Measurements from ENCODE around the gene KCNJ18.
"Not testable (repeated sequence)": the region's sequence is repeated elsewhere in the genome, so short reads cannot be mapped to it uniquely, and the experiment has no call there.

The KCNJ18 gene
- 0 reads per million in 3 donors for total RNA-seq

DNA sequence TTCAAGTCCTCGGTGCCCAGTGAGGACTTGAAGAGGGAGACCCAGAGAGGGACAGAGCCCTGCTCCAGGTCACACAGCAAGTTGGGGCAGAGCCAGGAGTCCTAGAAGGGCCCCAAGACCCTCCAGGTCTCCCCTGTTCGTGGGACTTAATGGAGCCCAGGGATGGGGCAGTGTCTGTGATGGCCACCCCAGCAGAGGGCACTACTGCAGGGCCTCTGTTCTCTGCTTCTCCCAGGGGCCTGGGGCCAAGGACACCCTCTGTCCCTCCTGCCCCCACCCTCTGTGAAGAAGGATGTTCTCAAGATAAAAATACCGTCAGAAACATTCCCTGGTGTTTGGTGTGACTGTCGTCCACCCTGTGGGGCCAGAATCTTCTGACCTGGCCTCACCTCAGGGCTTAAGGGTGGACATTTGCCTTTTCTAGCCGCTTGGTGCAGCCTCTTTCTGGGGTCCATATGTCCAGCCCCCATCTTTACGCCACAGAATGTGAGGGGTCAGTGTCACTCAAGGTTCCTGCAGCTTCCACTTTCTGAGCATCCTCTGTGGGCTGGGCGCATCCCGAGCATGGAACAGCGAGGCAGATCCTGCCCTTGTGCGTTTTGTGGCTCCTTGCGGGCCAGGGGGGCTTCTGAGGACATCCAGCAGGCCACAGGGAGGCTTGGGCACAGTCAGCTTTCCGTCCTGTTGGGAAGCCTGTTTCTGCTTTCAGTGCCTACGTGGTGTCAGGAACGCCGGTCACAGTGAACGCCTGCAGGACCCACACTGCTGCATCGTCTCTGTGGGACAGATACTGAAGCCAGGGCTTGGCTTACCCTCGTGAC is at the start of gene KCNJ18:
KCNJ18 (plus strand) TSS at position 641 of the 821 bp plus-strand sequence. CDS start 10,264 bp downstream, outside the sequence.
- not testable (repeated sequence) for DNase-seq; H3K27me3 ChIP-seq (replicated peaks; ENCODE audit: control insufficient read depth, insufficient read depth, low read length, poor library complexity, severe bottlenecking); H3K36me3 ChIP-seq (ENCODE audit: control insufficient read depth, insufficient read depth, low read length); H3K4me1 ChIP-seq (ENCODE audit: control insufficient read depth, insufficient read depth, low read length, poor library complexity, severe bottlenecking); H3K4me3 ChIP-seq (ENCODE audit: insufficient read depth, low read depth, low read length, poor library complexity, severe bottlenecking); H3K27ac ChIP-seq (ENCODE audit: insufficient read depth, low read length, poor library complexity, severe bottlenecking); H3K9me3 ChIP-seq (ENCODE audit: control insufficient read depth, low read length)

DNA sequence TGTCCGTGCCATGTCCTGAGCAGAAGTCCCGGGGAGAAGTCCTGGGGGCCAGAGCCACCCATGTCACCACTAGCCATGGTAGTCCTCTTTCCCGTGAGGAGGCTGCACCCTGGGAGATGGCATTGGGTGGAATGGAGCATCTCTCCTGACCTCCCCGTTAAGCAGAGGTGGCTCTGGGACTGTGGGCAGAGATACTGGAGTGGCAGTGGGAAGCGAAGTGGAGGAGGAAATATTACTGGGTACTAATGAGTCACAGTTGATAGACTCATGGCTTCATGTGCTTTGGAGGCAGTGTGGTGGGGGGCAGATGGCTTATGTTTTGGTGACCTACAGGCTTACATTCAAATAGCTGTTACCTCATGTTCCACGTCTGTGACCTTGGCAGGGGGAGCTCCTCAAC is 44.2 kb upstream of the KCNJ18 start:
- not testable (repeated sequence) for DNase-seq; H3K9me3 ChIP-seq (ENCODE audit: control insufficient read depth, low read length); H3K36me3 ChIP-seq (ENCODE audit: control insufficient read depth, insufficient read depth, low read length); H3K4me3 ChIP-seq (ENCODE audit: insufficient read depth, low read depth, low read length, poor library complexity, severe bottlenecking); H3K27ac ChIP-seq (ENCODE audit: insufficient read depth, low read length, poor library complexity, severe bottlenecking); H3K4me1 ChIP-seq (ENCODE audit: control insufficient read depth, insufficient read depth, low read length, poor library complexity, severe bottlenecking); H3K27me3 ChIP-seq (replicated peaks; ENCODE audit: control insufficient read depth, insufficient read depth, low read length, poor library complexity, severe bottlenecking)

DNA sequence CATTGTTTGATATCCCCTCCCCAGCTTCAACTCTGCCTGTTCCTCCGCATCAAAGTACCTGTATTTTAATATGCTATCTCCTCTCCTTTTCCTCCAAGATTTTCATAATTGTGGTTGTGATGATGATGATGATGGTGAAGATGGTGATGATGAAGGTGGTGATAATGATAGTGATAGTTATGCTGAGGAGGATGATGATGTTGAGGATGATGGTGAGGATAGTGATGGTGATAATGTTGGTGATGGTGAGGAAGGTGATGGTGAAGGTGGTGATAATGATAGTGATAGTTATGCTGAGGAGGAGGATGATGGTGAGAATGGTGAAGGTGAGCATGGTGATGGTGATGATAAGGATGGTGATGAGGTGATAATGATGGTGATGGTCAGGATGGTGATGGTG is 42.3 kb upstream of the KCNJ18 start:
- not testable (repeated sequence) for H3K4me1 ChIP-seq (ENCODE audit: control insufficient read depth, insufficient read depth, low read length, poor library complexity, severe bottlenecking); DNase-seq; H3K9me3 ChIP-seq (ENCODE audit: control insufficient read depth, low read length); H3K27me3 ChIP-seq (replicated peaks; ENCODE audit: control insufficient read depth, insufficient read depth, low read length, poor library complexity, severe bottlenecking); H3K36me3 ChIP-seq (ENCODE audit: control insufficient read depth, insufficient read depth, low read length); H3K27ac ChIP-seq (ENCODE audit: insufficient read depth, low read length, poor library complexity, severe bottlenecking); H3K4me3 ChIP-seq (ENCODE audit: insufficient read depth, low read depth, low read length, poor library complexity, severe bottlenecking)

DNA sequence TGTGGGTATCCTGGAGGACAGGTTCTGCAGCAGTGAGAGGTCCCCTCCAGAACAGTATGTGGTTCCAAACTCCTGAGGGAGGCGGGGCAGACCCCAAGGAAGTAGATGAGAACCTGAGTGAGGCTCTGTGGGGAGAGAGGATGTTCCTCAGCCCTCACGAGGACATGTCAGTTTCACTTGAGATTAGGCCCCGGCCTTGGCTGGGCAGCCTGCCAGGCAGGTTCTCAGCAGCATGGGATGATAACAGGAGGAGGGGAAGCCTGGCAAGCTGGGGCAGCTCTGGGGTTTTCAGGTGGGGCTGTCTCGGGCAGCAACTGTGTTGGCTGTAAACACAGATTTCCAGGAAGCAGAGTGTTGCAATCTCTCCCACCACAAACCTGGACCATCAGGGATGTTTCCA is 40.3 kb upstream of the KCNJ18 start:
- H3K27me3 ChIP-seq (replicated peaks; ENCODE audit: control insufficient read depth, insufficient read depth, low read length, poor library complexity, severe bottlenecking), result not testable (repeated sequence)

DNA sequence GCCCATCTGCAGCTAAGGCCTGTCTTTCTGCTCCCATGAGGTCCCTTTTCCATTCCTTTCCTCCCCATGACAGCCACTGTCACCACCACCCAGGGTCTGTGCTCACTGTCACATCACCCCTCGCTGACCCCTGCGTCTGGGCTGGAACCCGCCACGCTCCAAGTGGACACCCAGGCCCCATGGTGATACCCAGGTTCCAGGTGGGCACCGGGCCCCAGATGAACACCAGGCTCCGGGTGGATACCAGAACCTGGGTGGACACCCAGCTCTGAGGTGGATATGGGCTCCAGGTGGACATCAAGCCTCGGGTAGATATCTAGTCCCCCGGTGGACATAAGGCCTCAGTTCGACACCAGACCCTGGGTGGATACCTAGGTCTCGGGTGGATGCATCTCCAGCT is 39.1 kb upstream of the KCNJ18 start:
- not testable (repeated sequence) for H3K27me3 ChIP-seq (replicated peaks; ENCODE audit: control insufficient read depth, insufficient read depth, low read length, poor library complexity, severe bottlenecking); DNase-seq; H3K9me3 ChIP-seq (ENCODE audit: control insufficient read depth, low read length); H3K27ac ChIP-seq (ENCODE audit: insufficient read depth, low read length, poor library complexity, severe bottlenecking); H3K4me1 ChIP-seq (ENCODE audit: control insufficient read depth, insufficient read depth, low read length, poor library complexity, severe bottlenecking); H3K4me3 ChIP-seq (ENCODE audit: insufficient read depth, low read depth, low read length, poor library complexity, severe bottlenecking); H3K36me3 ChIP-seq (ENCODE audit: control insufficient read depth, insufficient read depth, low read length)

More for the DNA sequence above, 40.3 kb upstream of the KCNJ18 start:
- H3K4me1 ChIP-seq (ENCODE audit: control insufficient read depth, insufficient read depth, low read length, poor library complexity, severe bottlenecking); H3K36me3 ChIP-seq (ENCODE audit: control insufficient read depth, insufficient read depth, low read length); H3K4me3 ChIP-seq (ENCODE audit: insufficient read depth, low read depth, low read length, poor library complexity, severe bottlenecking); DNase-seq; H3K9me3 ChIP-seq (ENCODE audit: control insufficient read depth, low read length); H3K27ac ChIP-seq (ENCODE audit: insufficient read depth, low read length, poor library complexity, severe bottlenecking): not testable (repeated sequence)

DNA sequence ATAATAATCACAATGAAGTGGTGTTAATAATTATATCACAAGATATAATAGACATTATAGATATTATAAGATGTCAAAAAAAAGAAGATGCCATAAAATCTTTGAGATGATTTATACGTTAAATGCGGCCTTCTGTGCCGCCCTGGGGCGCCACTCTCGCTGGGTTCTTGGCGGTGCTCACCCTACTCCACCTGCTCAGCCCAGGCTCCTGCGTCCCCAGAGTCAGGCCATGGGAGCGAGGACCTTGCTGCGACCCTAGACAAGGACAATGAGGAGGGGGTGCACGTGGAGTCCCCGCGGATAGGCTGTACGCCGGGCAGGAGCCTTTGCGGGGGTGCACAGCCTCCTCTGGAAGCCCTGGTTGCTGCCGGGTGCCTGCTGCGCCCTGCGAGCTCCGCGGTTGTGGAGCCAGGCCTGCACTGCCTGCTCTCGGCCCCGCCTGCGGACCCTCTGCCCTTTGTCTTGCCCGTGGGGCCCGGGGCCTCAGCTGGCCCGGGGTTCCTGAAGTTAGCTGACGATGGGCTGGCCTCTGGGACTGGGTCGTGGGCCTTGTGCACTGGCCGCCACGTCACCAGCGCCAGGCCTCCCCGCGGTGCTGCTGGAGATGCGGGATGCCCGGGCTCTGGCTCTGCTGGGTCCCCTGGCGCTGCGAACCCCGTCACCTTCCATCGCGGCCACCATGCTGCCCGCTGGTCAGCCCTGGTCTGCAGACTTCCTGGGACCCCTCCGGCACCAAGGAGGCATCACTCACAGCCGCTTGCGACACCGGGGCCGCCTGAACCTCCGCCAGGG is 35.6 kb upstream of the KCNJ18 start:
- DNase-seq; H3K4me1 ChIP-seq (ENCODE audit: control insufficient read depth, insufficient read depth, low read length, poor library complexity, severe bottlenecking): not testable (repeated sequence)

DNA sequence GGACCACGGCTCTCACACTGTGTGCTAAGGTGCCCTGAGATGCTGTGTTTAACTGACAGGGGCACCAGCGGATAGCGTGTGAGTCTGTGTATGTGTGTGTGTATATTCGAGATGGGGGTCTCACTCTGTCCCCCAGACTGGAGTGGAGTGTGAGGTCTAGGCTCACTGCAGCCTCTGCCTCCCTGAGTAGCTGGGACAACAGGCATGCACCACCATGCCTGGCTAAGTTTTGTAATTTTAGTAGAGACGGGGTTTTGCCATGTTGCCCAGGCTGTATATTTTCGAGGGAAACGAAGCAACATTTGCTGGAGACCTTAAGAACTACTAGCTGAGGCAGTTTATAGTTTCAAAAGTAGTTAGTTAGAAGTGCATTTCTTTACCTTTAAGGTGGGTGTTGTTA is 32.7 kb upstream of the KCNJ18 start:
- H3K27ac ChIP-seq (ENCODE audit: insufficient read depth, low read length, poor library complexity, severe bottlenecking); DNase-seq; H3K36me3 ChIP-seq (ENCODE audit: control insufficient read depth, insufficient read depth, low read length); H3K4me3 ChIP-seq (ENCODE audit: insufficient read depth, low read depth, low read length, poor library complexity, severe bottlenecking); H3K9me3 ChIP-seq (ENCODE audit: control insufficient read depth, low read length); H3K27me3 ChIP-seq (replicated peaks; ENCODE audit: control insufficient read depth, insufficient read depth, low read length, poor library complexity, severe bottlenecking); H3K4me1 ChIP-seq (ENCODE audit: control insufficient read depth, insufficient read depth, low read length, poor library complexity, severe bottlenecking): not testable (repeated sequence)

More for the DNA sequence above, 35.6 kb upstream of the KCNJ18 start:
- H3K27me3 ChIP-seq (replicated peaks; ENCODE audit: control insufficient read depth, insufficient read depth, low read length, poor library complexity, severe bottlenecking); H3K4me3 ChIP-seq (ENCODE audit: insufficient read depth, low read depth, low read length, poor library complexity, severe bottlenecking); H3K27ac ChIP-seq (ENCODE audit: insufficient read depth, low read length, poor library complexity, severe bottlenecking); H3K9me3 ChIP-seq (ENCODE audit: control insufficient read depth, low read length); H3K36me3 ChIP-seq (ENCODE audit: control insufficient read depth, insufficient read depth, low read length): not testable (repeated sequence)

DNA sequence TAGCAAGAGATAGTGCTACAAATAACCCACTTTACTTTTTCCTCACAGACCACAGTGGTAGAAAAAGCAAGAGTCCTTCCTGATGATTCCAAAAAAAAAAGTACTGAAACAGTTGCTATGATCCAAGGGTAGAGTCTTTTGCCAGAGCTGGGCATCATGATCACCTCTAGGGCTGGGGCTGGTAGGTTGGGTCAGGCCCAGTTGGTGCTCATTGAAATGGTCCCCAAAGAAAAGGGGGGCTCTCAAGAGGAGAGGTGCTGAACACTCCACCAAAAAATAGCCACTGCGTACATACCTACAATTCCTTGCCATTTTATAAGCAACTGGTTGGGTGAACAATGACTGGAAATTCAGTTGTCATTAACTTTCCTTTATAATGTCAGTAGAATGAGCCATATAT is 30.9 kb upstream of the KCNJ18 start:
- not testable (repeated sequence) for H3K4me3 ChIP-seq (ENCODE audit: insufficient read depth, low read depth, low read length, poor library complexity, severe bottlenecking); DNase-seq; H3K36me3 ChIP-seq (ENCODE audit: control insufficient read depth, insufficient read depth, low read length); H3K27me3 ChIP-seq (replicated peaks; ENCODE audit: control insufficient read depth, insufficient read depth, low read length, poor library complexity, severe bottlenecking); H3K27ac ChIP-seq (ENCODE audit: insufficient read depth, low read length, poor library complexity, severe bottlenecking); H3K9me3 ChIP-seq (ENCODE audit: control insufficient read depth, low read length); H3K4me1 ChIP-seq (ENCODE audit: control insufficient read depth, insufficient read depth, low read length, poor library complexity, severe bottlenecking)

DNA sequence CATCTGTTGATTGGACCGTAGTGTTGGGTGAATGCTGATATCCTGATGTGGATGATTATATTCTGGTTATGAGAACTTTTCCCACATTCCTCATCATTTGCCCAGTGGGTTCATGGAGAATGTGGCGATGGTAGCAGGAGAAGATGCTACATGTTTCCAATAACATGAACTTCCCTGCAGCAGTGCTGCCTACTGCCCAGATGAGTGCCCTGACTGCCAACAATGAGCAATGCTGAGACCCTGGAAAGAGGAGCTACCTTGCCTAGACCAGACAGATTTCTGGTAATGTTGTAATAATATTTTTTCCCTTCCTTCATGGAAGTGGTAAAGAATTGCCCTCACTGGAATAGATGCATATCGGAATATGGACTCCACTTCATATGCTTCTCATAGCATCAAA is 29.2 kb upstream of the KCNJ18 start:
- not testable (repeated sequence) for H3K27ac ChIP-seq (ENCODE audit: insufficient read depth, low read length, poor library complexity, severe bottlenecking); H3K9me3 ChIP-seq (ENCODE audit: control insufficient read depth, low read length); H3K27me3 ChIP-seq (replicated peaks; ENCODE audit: control insufficient read depth, insufficient read depth, low read length, poor library complexity, severe bottlenecking); H3K36me3 ChIP-seq (ENCODE audit: control insufficient read depth, insufficient read depth, low read length); DNase-seq; H3K4me3 ChIP-seq (ENCODE audit: insufficient read depth, low read depth, low read length, poor library complexity, severe bottlenecking); H3K4me1 ChIP-seq (ENCODE audit: control insufficient read depth, insufficient read depth, low read length, poor library complexity, severe bottlenecking)

Measured in effector memory CD4-positive, alpha-beta T cell (primary cell).